ENCODE data around the gene STPG2.

- TF ChIP-seq POLR2A (IDR thresholded peaks at IDR 0.05) (no peak), POLR2AphosphoS5 (IDR thresholded peaks at IDR 0.05) (no peak), CTCF (IDR thresholded peaks at IDR 0.05) (no peak), EP300 (IDR thresholded peaks at IDR 0.05) (no peak)
Observed at GRCh38 chr4:97560009-97560408, 583.3 kb downstream of the STPG2 start.
